ENCODE data around the gene RRAS2. TPM values are rescaled to one million over a fixed set of nuclear protein-coding genes. Genes with fewer than 3 reads are reported as not detected.

Gene RRAS2
- total RNA-seq, 4 donors from 2014 or later: 35.5 to 162 (median 77.6) TPM

DNA sequence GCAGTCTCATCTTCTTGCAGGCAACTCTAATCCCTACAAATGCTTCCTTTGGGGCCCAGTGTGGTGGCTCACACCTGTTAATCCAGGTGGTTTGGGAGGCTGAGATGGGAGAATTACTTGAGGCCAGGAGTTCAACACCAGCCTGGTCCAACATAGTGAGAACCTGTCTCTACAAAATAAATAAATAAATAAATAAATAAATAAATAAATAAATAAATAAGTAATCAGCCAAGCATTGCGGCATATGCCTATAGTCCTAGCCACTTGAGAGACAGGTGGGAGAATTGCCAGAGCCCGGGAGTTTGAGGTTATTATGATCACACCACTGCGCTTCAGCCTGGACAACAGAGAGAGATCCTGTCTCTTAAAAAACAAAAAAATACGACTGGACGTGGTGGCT lies 34.1 kb upstream of the RRAS2 start:
- Histone ChIP-seq H3K27ac (no peak overlapping the region), H3K36me3 (no peaks in the 10 kb centered on the region), H3K4me3 (no peak overlapping the region), H3K27me3 (no peaks in the 10 kb centered on the region), H3K9me3 (no peaks in the 10 kb centered on the region), H3K4me1 (no peaks in the 10 kb centered on the region)
- TF ChIP-seq POLR2A (IDR thresholded peaks at IDR 0.05): no peak
- TF ChIP-seq, protein P1, sequence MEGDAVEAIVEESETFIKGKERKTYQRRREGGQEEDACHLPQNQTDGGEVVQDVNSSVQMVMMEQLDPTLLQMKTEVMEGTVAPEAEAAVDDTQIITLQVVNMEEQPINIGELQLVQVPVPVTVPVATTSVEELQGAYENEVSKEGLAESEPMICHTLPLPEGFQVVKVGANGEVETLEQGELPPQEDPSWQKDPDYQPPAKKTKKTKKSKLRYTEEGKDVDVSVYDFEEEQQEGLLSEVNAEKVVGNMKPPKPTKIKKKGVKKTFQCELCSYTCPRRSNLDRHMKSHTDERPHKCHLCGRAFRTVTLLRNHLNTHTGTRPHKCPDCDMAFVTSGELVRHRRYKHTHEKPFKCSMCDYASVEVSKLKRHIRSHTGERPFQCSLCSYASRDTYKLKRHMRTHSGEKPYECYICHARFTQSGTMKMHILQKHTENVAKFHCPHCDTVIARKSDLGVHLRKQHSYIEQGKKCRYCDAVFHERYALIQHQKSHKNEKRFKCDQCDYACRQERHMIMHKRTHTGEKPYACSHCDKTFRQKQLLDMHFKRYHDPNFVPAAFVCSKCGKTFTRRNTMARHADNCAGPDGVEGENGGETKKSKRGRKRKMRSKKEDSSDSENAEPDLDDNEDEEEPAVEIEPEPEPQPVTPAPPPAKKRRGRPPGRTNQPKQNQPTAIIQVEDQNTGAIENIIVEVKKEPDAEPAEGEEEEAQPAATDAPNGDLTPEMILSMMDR (IDR thresholded peaks at IDR 0.05): no peak
- DNase-seq: no peak

DNA sequence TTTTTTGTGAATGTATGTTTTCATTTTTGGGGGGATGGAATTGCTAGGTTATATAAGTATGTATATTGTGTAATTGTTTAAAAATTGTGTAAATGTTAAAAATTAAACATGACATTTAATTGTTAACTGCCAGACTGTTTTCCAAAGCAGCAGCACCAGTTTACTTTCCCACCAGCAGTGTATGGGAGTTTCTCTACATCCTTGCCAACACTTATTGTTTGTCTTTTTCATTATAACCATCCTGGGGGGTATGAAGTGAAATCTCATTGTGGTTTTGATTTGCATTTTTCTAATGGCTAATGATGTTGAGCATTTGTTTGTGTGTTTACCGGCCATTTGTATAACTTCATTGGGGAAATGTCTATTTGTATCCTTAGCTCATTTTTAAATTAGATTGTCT lies 31.7 kb upstream of the RRAS2 start:
- DNase-seq: no peak
- H3K4me1 ChIP-seq: no peaks in the 10 kb centered on the region
- no peak overlapping the region for H3K27ac ChIP-seq
- H3K9me3 ChIP-seq: no peaks in the 10 kb centered on the region
- no peaks in the 10 kb centered on the region for H3K27me3 ChIP-seq
- TF ChIP-seq, protein P1 (IDR thresholded peaks at IDR 0.05): no peak
- TF ChIP-seq POLR2A (IDR thresholded peaks at IDR 0.05): no peak
- no peak overlapping the region for H3K4me3 ChIP-seq
- H3K36me3 ChIP-seq: no peaks in the 10 kb centered on the region

DNA sequence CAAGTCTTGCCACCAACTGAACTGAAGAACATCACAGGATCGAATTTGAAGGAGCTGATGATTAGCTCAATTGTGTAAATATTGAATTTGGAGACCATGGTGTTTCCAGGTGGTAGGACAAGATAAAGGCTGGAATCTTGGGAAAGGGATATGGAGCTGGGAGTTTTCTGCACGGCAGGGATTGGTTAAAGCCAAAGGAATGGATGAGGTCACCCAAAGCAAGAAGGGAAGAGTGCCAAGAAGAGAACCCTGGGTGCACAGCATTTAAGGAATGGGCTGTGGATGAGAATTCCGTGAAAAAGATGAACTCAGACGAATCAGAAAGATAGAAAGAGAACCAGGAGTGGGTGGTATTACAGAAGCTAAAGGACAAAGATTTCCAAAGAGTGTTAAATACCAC lies 29.4 kb upstream of the RRAS2 start:
- no peaks in the 10 kb centered on the region for H3K36me3 ChIP-seq
- no peak for TF ChIP-seq POLR2A (IDR thresholded peaks at IDR 0.05)
- TF ChIP-seq, protein P1 (IDR thresholded peaks at IDR 0.05): no peak
- H3K27me3 ChIP-seq: no peaks in the 10 kb centered on the region
- H3K9me3 ChIP-seq: no peaks in the 10 kb centered on the region
- H3K4me3 ChIP-seq: no peak overlapping the region
- DNase-seq: no peak
- no peaks in the 10 kb centered on the region for H3K4me1 ChIP-seq
- no peak overlapping the region for H3K27ac ChIP-seq

DNA sequence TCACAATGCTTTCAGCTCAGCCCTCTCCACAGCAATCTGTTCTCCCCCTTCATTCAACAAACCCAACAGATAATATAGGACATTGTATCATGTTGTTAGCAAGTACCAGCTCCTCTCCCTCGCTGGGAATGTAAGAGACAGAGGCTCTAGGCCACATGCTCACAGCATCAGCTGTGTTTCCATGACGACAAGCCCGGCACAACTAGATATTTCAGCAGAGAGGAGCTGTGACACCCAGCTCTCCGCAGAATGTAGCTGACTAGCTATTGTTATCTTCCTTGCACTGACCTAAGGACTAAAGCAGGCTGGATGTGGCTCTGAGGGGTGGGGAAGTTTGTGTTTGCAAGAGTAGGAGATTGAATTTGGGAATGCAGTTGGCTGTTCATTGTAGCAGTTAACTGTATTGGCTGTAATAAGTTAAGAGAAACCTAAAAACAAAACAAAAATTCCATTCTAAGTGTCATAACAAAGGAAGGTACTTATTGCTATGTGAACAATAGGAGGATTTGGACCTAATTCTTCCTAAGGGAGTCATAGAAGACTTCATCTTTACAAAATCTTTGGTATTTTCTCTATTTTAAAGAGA lies 28.0 kb upstream of the RRAS2 start:
- H3K4me1 ChIP-seq: no peaks in the 10 kb centered on the region
- H3K27ac ChIP-seq: no peak overlapping the region

DNA sequence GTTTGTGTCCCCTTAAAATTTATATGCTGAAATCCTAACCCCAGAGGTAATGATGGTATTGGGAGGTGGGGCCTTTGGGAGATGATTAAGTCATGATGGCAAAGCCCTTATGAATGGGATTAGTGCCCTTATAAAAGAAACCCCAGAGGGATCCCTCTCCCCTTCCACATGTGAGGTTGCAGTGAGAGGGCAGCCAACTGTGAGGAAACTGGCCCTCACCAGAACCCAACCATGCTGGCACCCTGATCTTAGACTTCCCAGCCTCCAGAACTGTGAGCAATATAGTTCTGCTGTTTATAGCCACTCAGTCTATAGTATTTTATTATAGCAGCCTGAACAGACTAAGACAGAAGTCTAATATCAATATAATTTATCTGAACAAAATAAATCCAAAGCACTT lies 27.1 kb upstream of the RRAS2 start:
- Histone ChIP-seq H3K4me1 (peaks cover 0 to 7% (median 3%) of the 10 kb centered on the region in 4 donors), H3K36me3 (no peaks in the 10 kb centered on the region), H3K9me3 (no peaks in the 10 kb centered on the region), H3K27me3 (no peaks in the 10 kb centered on the region), H3K27ac (no peak overlapping the region), H3K4me3 (no peak overlapping the region)
- TF ChIP-seq, protein P1 (IDR thresholded peaks at IDR 0.05): no peak
- TF ChIP-seq POLR2A (IDR thresholded peaks at IDR 0.05): no peak
- DNase-seq: no peak

More for the DNA sequence above, 28.0 kb upstream of the RRAS2 start:
- Histone ChIP-seq H3K4me3 (no peak overlapping the region), H3K9me3 (no peaks in the 10 kb centered on the region), H3K36me3 (no peaks in the 10 kb centered on the region), H3K27me3 (no peaks in the 10 kb centered on the region)
- TF ChIP-seq, protein P1 (IDR thresholded peaks at IDR 0.05): no peak
- no peak for TF ChIP-seq POLR2A (IDR thresholded peaks at IDR 0.05)
- DNase-seq: no peak

DNA sequence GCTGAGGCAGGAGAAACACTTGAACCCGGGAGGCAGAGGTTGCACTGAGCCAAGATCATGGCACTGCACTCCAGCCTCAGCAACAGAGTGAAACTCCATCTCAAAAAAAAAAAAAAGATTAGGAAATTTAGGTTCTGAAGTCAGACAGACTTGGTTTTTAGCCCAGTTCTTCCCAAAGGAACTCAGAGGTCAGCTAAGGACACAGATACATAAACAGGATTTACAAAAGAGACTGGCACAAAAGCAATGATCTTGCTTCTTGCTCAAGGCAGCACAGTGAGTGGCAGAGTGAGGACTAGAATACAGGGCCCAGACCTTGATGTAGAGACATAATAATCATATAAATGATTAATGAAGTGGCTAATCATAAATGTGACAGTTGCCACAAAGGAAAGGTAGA lies 25.4 kb upstream of the RRAS2 start:
- Histone ChIP-seq H3K9me3 (no peaks in the 10 kb centered on the region), H3K27me3 (no peaks in the 10 kb centered on the region), H3K36me3 (no peaks in the 10 kb centered on the region), H3K4me1 (peaks cover 0 to 9% (median 4%) of the 10 kb centered on the region in 4 donors), H3K27ac (no peak overlapping the region), H3K4me3 (no peak overlapping the region)
- TF ChIP-seq POLR2A (IDR thresholded peaks at IDR 0.05): no peak
- TF ChIP-seq, protein P1 (IDR thresholded peaks at IDR 0.05): no peak
- no peak for DNase-seq

Measured in Peyer's patch (tissue), 4 donors.